Measurements from ENCODE around the gene CDCP2.

- TF ChIP-seq CTCF (IDR thresholded peaks at IDR 0.05): no peak
- TF ChIP-seq REST (IDR thresholded peaks at IDR 0.05; ENCODE audit: insufficient read depth in 1 of 2, low read depth in 2 of 2, low read length in 1 of 2): no peak
- TF ChIP-seq POLR2AphosphoS5 (IDR thresholded peaks at IDR 0.05; ENCODE audit: low read depth, low read length): no peak
Observed at GRCh38 chr1:54149734-54150133, 3.1 kb downstream of the CDCP2 start.
